GM23338 (cell line): ENCODE measurements around the gene RAB42. TPM values are rescaled to one million over a fixed set of nuclear protein-coding genes. Genes with fewer than 3 reads are reported as not detected.

Experiments
- polyA plus RNA-seq: library from polyadenylated mRNA; unstranded; fragments of >200 nt; fragmentation: Nextera tagmentation; extraction: Ambion mirVana; gene quantifications from 2 replicates; pipeline ENCODE4 v1.2.1, GENCODE V29; 2016
- small RNA-seq: library from RNA; depleted of rRNA; stranded (forward); fragments of <200 nt; gene quantifications from one replicate; pipeline ENCODE3, GENCODE V24; 2014; ENCODE audit warnings: low replicate concordance
- total RNA-seq: library from RNA; depleted of rRNA; stranded (reverse); fragments of >200 nt; shearing (Covaris generic); gene quantifications from 2 replicates; pipeline ENCODE4 v1.2.3, GENCODE V29; 2014; rRNA removed

Gene RAB42
- total and polyA plus RNA-seq, 2 experiments from 2014 or later = 13.0 to 17.7 TPM

Small RNA genes lying within 50 kb of the gene (small RNA-seq; reads per million reads assigned to genes)
- not detected for gene SNORA16A
- gene SNORA44 = not detected
- gene SNORA61 = not detected
- gene SNORD99 = 22,531 reads per million, percentile 100 among the genes with 10 or more reads in this experiment

Other genes with a start within 250 kb of the RAB42 start
- gene PHACTR4, start 222.5 kb upstream of the RAB42 start, total RNA-seq = 29.7 and 35.4 TPM in 2 replicates
- 47.1 and 54.1 TPM in 2 replicates for gene PHACTR4, start 222.5 kb upstream of the RAB42 start, polyA plus RNA-seq
- gene RCC1, start 86.2 kb upstream of the RAB42 start, total RNA-seq = 88.8 and 97.4 TPM in 2 replicates
- gene RCC1, start 86.2 kb upstream of the RAB42 start, polyA plus RNA-seq = 35.6 and 36.9 TPM in 2 replicates
- 13.0 and 20.3 TPM in 2 replicates for gene TRNAU1AP, start 39.2 kb upstream of the RAB42 start, total RNA-seq
- gene TRNAU1AP, start 39.2 kb upstream of the RAB42 start, polyA plus RNA-seq = 39.2 and 42.1 TPM in 2 replicates
- 15.2 and 18.4 TPM in 2 replicates for gene TAF12, start 50.8 kb downstream of the RAB42 start, total RNA-seq
- gene TAF12, start 50.8 kb downstream of the RAB42 start, polyA plus RNA-seq = 44.4 and 46.8 TPM in 2 replicates
- not detected in 2 replicates for gene RNU11, start 56.3 kb downstream of the RAB42 start, total RNA-seq
- gene RNU11, start 56.3 kb downstream of the RAB42 start, polyA plus RNA-seq = not detected in 2 replicates
- gene GMEB1, start 76.5 kb downstream of the RAB42 start, total RNA-seq = 20.2 and 22.0 TPM in 2 replicates
- 9.3 and 13.3 TPM in 2 replicates for gene GMEB1, start 76.5 kb downstream of the RAB42 start, polyA plus RNA-seq
- gene YTHDF2, start 144.7 kb downstream of the RAB42 start, total RNA-seq = 150 and 169 TPM in 2 replicates
- gene YTHDF2, start 144.7 kb downstream of the RAB42 start, polyA plus RNA-seq = 123 and 130 TPM in 2 replicates
- gene OPRD1, start 219.9 kb downstream of the RAB42 start, total RNA-seq = 2.3 and 3.6 TPM in 2 replicates
- 0.55 and 1.3 TPM in 2 replicates for gene OPRD1, start 219.9 kb downstream of the RAB42 start, polyA plus RNA-seq